HEK293T (cell line): ENCODE results near the gene GLTP.
"Not testable (repeated sequence)": the region's sequence is repeated elsewhere in the genome, so short reads cannot be mapped to it uniquely, and the experiment has no call there.

ENCODE experiments used
- CTCF ChIA-PET: fragments of 350-600 bp; formaldehyde crosslinking; extraction: SDS; loops from one replicate; lab custom pipeline; 2021; ENCODE audit warnings: antibody characterized with exemption, inconsistent platforms; lab: Yijun Ruan, JAX
- POLR2A ChIA-PET: fragments of 350-600 bp; formaldehyde crosslinking; extraction: SDS; loops from one replicate; lab custom pipeline; 2020; ENCODE audit warnings: antibody characterized with exemption, inconsistent platforms; lab: Yijun Ruan, JAX
- DNase-seq: peaks from one replicate; pipeline ENCODE4 v3.0.0; 2012; ENCODE audit warnings: mixed read lengths; ENCODE audit errors: extremely low spot score
- ARNT ChIP-seq: fragments of 450-650 bp; IDR thresholded peaks from 2 replicates; pipeline ENCODE4 v1.6.1; 2017; ENCODE audit warnings: mild to moderate bottlenecking
- BHLHE40 ChIP-seq: fragments of 450-650 bp; IDR thresholded peaks from 2 replicates; pipeline ENCODE4 v1.6.1; 2016; ENCODE audit warnings: mild to moderate bottlenecking, moderate library complexity, borderline replicate concordance
- CTBP1 ChIP-seq: fragments of 450-650 bp; IDR thresholded peaks from 2 replicates; pipeline ENCODE4 v1.6.1; 2016; ENCODE audit warnings: borderline replicate concordance
- ELF4 ChIP-seq: fragments of 450-650 bp; IDR thresholded peaks from 2 replicates; pipeline ENCODE4 v1.6.1; 2017; ENCODE audit warnings: antibody characterized with exemption
- FOXA1 ChIP-seq: fragments of 450-650 bp; IDR thresholded peaks from 2 replicates; pipeline ENCODE4 v1.6.1; 2016; ENCODE audit warnings: mild to moderate bottlenecking
- FOXK2 ChIP-seq: fragments of 450-650 bp; IDR thresholded peaks from 2 replicates; pipeline ENCODE4 v1.6.1; 2016; ENCODE audit warnings: mild to moderate bottlenecking
- FOXM1 ChIP-seq: fragments of 450-650 bp; IDR thresholded peaks from 2 replicates; pipeline ENCODE4 v1.6.1; 2017; ENCODE audit warnings: mild to moderate bottlenecking, borderline replicate concordance
- HDGF ChIP-seq: fragments of 450-650 bp; IDR thresholded peaks from 2 replicates; pipeline ENCODE4 v1.6.1; 2017; ENCODE audit warnings: antibody characterized with exemption, borderline replicate concordance
- L3MBTL2 ChIP-seq: fragments of 450-650 bp; conservative IDR thresholded peaks from 2 replicates; pipeline ENCODE4 v1.6.1; 2016; ENCODE audit warnings: mild to moderate bottlenecking
- LEF1 ChIP-seq: fragments of 450-650 bp; IDR thresholded peaks from 2 replicates; pipeline ENCODE4 v1.6.1; 2017; ENCODE audit warnings: mild to moderate bottlenecking, borderline replicate concordance
- NFRKB ChIP-seq: fragments of 450-650 bp; IDR thresholded peaks from 2 replicates; pipeline ENCODE4 v1.6.1; 2016; ENCODE audit warnings: mild to moderate bottlenecking, moderate library complexity
- PKNOX1 ChIP-seq: fragments of 450-650 bp; IDR thresholded peaks from 2 replicates; pipeline ENCODE4 v1.6.1; 2016
- SP1 ChIP-seq: fragments of 450-650 bp; IDR thresholded peaks from 2 replicates; pipeline ENCODE4 v1.6.1; 2017
- SUZ12 ChIP-seq: fragments of 450-650 bp; IDR thresholded peaks from 2 replicates; pipeline ENCODE4 v1.6.1; 2016; ENCODE audit warnings: mild to moderate bottlenecking
- TARDBP ChIP-seq: fragments of 450-650 bp; IDR thresholded peaks from 2 replicates; pipeline ENCODE4 v1.6.1; 2016
- ZNF384 ChIP-seq: fragments of 450-650 bp; IDR thresholded peaks from 2 replicates; pipeline ENCODE4 v1.6.1; 2016

Gene GLTP

GRCh38 chr12:109858764-109859163 is 21.6 kb downstream of the GLTP start:
- CTCF ChIA-PET: interaction anchor here (0.7 kb wide), 1 partner anchor 13 kb away, joined by 4 read pairs; no protein-coding TSS in a partner anchor
- TF ChIP-seq ZNF384 (no peak), PKNOX1 (no peak), HDGF (no peak), ELF4 (no peak), TARDBP (no peak), FOXA1 (no peak), SUZ12 (no peak), LEF1 (no peak), L3MBTL2 (no peak), ARNT (no peak), FOXM1 (no peak), SP1 (no peak)
- DNase-seq: no peak
- POLR2A ChIA-PET: no interaction called here

GRCh38 chr12:109857715-109858114 is 22.6 kb downstream of the GLTP start:
- DNase-seq: no peak
- ChIA-PET CTCF (interaction anchor here (1.5 kb wide), 1 partner anchor 13 kb away, joined by 7 read pairs; no protein-coding TSS in a partner anchor), POLR2A (no interaction called here)
- no peak for TF ChIP-seq L3MBTL2
- no peak for TF ChIP-seq ZNF384
- no peak for TF ChIP-seq HDGF
- no peak for TF ChIP-seq FOXK2
- no peak for TF ChIP-seq NFRKB
- no peak for TF ChIP-seq ARNT
- no peak for TF ChIP-seq CTBP1
- TF ChIP-seq BHLHE40: no peak
- TF ChIP-seq LEF1: no peak
- no peak for TF ChIP-seq FOXM1
- TF ChIP-seq FOXA1: no peak
- TF ChIP-seq PKNOX1: no peak
- no peak for TF ChIP-seq TARDBP
- no peak for TF ChIP-seq SUZ12
- TF ChIP-seq ELF4: no peak

- DNase-seq: no peak
- POLR2A ChIA-PET: interaction anchor here (1.2 kb wide), 1 partner anchor 24 kb away, joined by 4 read pairs; no protein-coding TSS in a partner anchor
- no peak for TF ChIP-seq ELF4
- TF ChIP-seq TARDBP: no peak
- no peak for TF ChIP-seq SP1
- TF ChIP-seq NFRKB: no peak
- TF ChIP-seq ARNT: no peak
- TF ChIP-seq L3MBTL2: no peak
- TF ChIP-seq FOXA1: no peak
- no peak for TF ChIP-seq LEF1
- no peak for TF ChIP-seq BHLHE40
- TF ChIP-seq CTBP1: no peak
- TF ChIP-seq FOXK2: no peak
- no peak for TF ChIP-seq ZNF384
- no peak for TF ChIP-seq HDGF
- TF ChIP-seq SUZ12: no peak
- no peak for TF ChIP-seq FOXM1
- no peak for TF ChIP-seq PKNOX1
- CTCF ChIA-PET: no interaction called here
Measured at GRCh38 chr12:109855377-109855776, 25.0 kb downstream of the GLTP start.

- POLR2A ChIA-PET, DNase-seq: not testable (repeated sequence)
- CTCF ChIA-PET: interaction anchor here (0.6 kb wide), 1 partner anchor 18 kb away, joined by 3 read pairs; no protein-coding TSS in a partner anchor
Measured at GRCh38 chr12:109850518-109850917, 29.8 kb downstream of the GLTP start.

- TF ChIP-seq SP1 (no peak), ARNT (no peak), HDGF (no peak), BHLHE40 (no peak), PKNOX1 (no peak), FOXK2 (no peak), FOXM1 (no peak), FOXA1 (no peak), ELF4 (no peak), ZNF384 (no peak), NFRKB (no peak), L3MBTL2 (no peak)
- DNase-seq: no peak
- POLR2A ChIA-PET: no interaction called here
- CTCF ChIA-PET: interaction anchor here (0.7 to 1.2 kb wide), 2 partner anchors 41 to 415 kb away, joined by 3 to 4 read pairs; no protein-coding TSS in a partner anchor
Measured at GRCh38 chr12:109847142-109847735, 33.1 kb downstream of the GLTP start.

- no peak for DNase-seq
- ChIA-PET POLR2A (interaction anchor here (1.2 kb wide), 1 partner anchor 39 kb away, joined by 7 read pairs; no protein-coding TSS in a partner anchor), CTCF (interaction anchor here (0.5 to 1.6 kb wide), 14 partner anchors 9 to 1324 kb away, joined by 3 to 10 read pairs (median 5); no protein-coding TSS in a partner anchor)
- TF ChIP-seq FOXA1: no peak
Measured at GRCh38 chr12:109845824-109846205, 34.5 kb downstream of the GLTP start.
